Glutamatergic neuron (in vitro differentiated cells): ENCODE data around the gene RMND5A. TPM values are rescaled to one million over a fixed set of nuclear protein-coding genes. Genes with fewer than 3 reads are reported as not detected.

Source experiments
- DNase-seq: peaks from one replicate; pipeline ENCODE4 v3.0.0; 2022
- H3K27ac Mint-ChIP-seq: one replicate; pipeline ENCODE4 v1.8.0; 2020; ENCODE audit warnings: mild to moderate bottlenecking, mixed read lengths, inconsistent platforms; ENCODE audit not compliant: unreplicated experiment
- H3K27me3 Mint-ChIP-seq: one replicate; pipeline ENCODE4 v1.8.0; 2020; ENCODE audit warnings: mild to moderate bottlenecking, moderate library complexity, mixed read lengths, inconsistent platforms; ENCODE audit not compliant: unreplicated experiment
- H3K36me3 Mint-ChIP-seq: one replicate; pipeline ENCODE4 v1.8.0; 2020; ENCODE audit warnings: mild to moderate bottlenecking, mixed read lengths, inconsistent platforms; ENCODE audit not compliant: unreplicated experiment
- H3K4me1 Mint-ChIP-seq: one replicate; pipeline ENCODE4 v1.8.0; 2020; ENCODE audit warnings: mild to moderate bottlenecking, low read depth, mixed read lengths, inconsistent platforms; ENCODE audit not compliant: unreplicated experiment
- H3K4me3 Mint-ChIP-seq: one replicate; pipeline ENCODE4 v1.8.0; 2020; ENCODE audit warnings: mild to moderate bottlenecking, mixed read lengths, inconsistent platforms; ENCODE audit not compliant: unreplicated experiment
- H3K9me3 Mint-ChIP-seq: one replicate; pipeline ENCODE4 v1.8.0; 2020; ENCODE audit warnings: mild to moderate bottlenecking, moderate library complexity, mixed read lengths, inconsistent platforms; ENCODE audit not compliant: unreplicated experiment
- total RNA-seq: library from RNA; stranded (reverse); fragmentation: NEBNext Ultra II Directional; extraction: Animal tissue kit (Norgen Biotek cat#: 25700); gene quantifications from one replicate; pipeline ENCODE4 v1.2.1, GENCODE V29; 2021; ENCODE audit not compliant: unreplicated experiment
- TF ChIP-seq, protein P1 (sequence below): fragments of 200-600 bp; sonication (generic); IDR thresholded peaks from one replicate; pipeline ENCODE4 v1.5.0; 2021; ENCODE audit not compliant: partially characterized antibody, unreplicated experiment

The RMND5A gene
- total RNA-seq, 1 donor from 2014 or later: 38.8 TPM

DNA sequence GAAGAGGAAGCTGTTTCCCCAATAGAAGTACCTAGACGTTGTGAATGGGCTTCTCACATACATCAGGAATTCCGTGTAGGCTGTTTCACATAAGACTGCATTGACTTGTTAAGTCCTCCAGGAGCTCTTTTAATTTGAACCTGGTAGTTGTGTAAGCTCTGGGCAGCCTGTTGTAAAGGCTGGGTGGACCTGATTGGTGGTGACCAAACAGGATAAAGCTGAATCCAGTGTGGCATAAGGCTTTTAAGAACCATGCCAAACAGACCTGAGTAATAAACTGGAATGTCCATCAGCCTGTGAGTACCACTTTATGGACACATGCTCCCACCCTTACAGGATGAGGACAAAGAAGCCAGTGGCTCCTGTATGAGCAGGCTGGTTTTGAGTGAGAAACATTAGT lies 24.1 kb downstream of the RMND5A start:
- TF ChIP-seq, protein P1, sequence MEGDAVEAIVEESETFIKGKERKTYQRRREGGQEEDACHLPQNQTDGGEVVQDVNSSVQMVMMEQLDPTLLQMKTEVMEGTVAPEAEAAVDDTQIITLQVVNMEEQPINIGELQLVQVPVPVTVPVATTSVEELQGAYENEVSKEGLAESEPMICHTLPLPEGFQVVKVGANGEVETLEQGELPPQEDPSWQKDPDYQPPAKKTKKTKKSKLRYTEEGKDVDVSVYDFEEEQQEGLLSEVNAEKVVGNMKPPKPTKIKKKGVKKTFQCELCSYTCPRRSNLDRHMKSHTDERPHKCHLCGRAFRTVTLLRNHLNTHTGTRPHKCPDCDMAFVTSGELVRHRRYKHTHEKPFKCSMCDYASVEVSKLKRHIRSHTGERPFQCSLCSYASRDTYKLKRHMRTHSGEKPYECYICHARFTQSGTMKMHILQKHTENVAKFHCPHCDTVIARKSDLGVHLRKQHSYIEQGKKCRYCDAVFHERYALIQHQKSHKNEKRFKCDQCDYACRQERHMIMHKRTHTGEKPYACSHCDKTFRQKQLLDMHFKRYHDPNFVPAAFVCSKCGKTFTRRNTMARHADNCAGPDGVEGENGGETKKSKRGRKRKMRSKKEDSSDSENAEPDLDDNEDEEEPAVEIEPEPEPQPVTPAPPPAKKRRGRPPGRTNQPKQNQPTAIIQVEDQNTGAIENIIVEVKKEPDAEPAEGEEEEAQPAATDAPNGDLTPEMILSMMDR: no peak
- no peak for DNase-seq
- Mint-ChIP-seq H3K27me3 (no peaks in the 10 kb centered on the region), H3K36me3 (no peaks in the 10 kb centered on the region), H3K27ac (no peak overlapping the region), H3K4me1 (peaks cover 14% of the 10 kb centered on the region), H3K9me3 (no peaks in the 10 kb centered on the region), H3K4me3 (no peak overlapping the region)

- TF ChIP-seq, protein P1: no peak
- H3K4me1 Mint-ChIP-seq: peaks cover 14% of the 10 kb centered on the region
- peaks cover 14% of the 10 kb centered on the region for H3K36me3 Mint-ChIP-seq
- no peak for DNase-seq
- peaks cover 5% of the 10 kb centered on the region for H3K9me3 Mint-ChIP-seq
- peak overlapping the region; percentile 15 for H3K27ac Mint-ChIP-seq
- H3K4me3 Mint-ChIP-seq: no peak overlapping the region
- no peaks in the 10 kb centered on the region for H3K27me3 Mint-ChIP-seq
These were observed 26.8 kb downstream of the RMND5A start for GRCh38 chr2:86746939-86747338.

DNA sequence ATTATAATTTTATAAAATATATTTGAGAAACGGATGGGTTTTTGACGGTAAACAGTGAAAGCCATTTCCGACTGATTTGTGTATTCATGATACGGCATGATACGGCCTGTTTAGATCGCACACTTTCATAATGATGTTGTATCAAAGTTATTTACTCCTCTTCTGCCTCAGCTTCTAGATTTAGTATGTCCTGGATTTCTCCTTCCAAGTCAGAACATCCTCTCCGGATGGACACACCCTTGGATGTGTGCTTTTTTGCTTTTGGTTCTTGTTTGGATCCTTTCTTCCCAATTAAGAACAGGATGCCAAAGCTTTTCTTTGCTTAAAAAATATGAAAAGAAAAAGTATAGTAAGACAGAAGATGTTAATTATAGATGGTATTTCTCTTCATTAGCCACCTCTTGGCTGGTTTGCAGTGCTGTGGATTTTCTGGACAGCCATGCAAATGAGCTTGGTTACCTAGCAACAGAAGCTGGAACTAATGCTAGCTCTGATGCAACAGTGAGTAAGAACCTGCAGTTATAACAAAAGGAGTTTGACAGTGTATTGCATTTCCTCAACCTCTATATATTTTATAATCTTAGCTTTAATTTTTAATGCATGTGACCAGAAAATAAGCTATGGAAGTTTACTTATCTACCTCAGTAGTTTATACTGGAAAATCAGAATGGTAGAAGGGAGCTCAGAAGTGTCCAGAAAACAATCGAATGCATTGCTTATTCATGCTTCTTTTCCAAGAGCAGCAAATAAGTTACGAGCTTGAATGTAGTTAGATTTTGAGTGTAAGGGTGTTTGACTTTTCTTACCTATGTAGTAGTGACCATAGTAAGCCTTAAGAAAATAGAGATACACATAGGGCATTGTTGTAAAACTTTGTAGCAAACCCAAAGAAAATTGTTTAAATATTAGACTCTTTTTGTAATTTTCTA lies 27.9 kb downstream of the RMND5A start:
- Mint-ChIP-seq H3K4me1 (peaks cover 13% of the 10 kb centered on the region), H3K36me3 (peaks cover 17% of the 10 kb centered on the region), H3K9me3 (peaks cover 5% of the 10 kb centered on the region), H3K4me3 (peak overlapping the region; percentile 47), H3K27me3 (no peaks in the 10 kb centered on the region), H3K27ac (peak overlapping the region; percentile 91)
- peak; percentile 17 for DNase-seq
- TF ChIP-seq, protein P1: no peak

GRCh38 chr2:86750240-86750839 lies 30.2 kb downstream of the RMND5A start:
- H3K4me1 Mint-ChIP-seq: peaks cover 18% of the 10 kb centered on the region
- DNase-seq: no peak
- H3K9me3 Mint-ChIP-seq: peaks cover 5% of the 10 kb centered on the region
- peak overlapping the region; percentile 35 for H3K27ac Mint-ChIP-seq
- no peak overlapping the region for H3K4me3 Mint-ChIP-seq
- H3K36me3 Mint-ChIP-seq: peaks cover 17% of the 10 kb centered on the region
- TF ChIP-seq, protein P1: no peak
- no peaks in the 10 kb centered on the region for H3K27me3 Mint-ChIP-seq

GRCh38 chr2:86751778-86752177 lies 31.7 kb downstream of the RMND5A start:
- no peak for DNase-seq
- Mint-ChIP-seq H3K27me3 (no peaks in the 10 kb centered on the region), H3K27ac (no peak overlapping the region), H3K4me1 (peaks cover 18% of the 10 kb centered on the region), H3K36me3 (peaks cover 17% of the 10 kb centered on the region), H3K9me3 (peaks cover 5% of the 10 kb centered on the region), H3K4me3 (no peak overlapping the region)
- TF ChIP-seq, protein P1: no peak
